Sigmoid colon (tissue), 7 donors: ENCODE data around the gene GPANK1. TPM values are rescaled to one million over a fixed set of nuclear protein-coding genes. Genes with fewer than 3 reads are reported as not detected.

ENCODE experiments used
- DNase-seq: peaks from one replicate; pipeline ENCODE4 v3.0.0-alpha.2; 2019
- H3K27ac ChIP-seq, 4 donors: fragments of 200-600 bp; sonication (generic); one replicate each; pipeline ENCODE4 v1.5.1; 2016 to 2019; ENCODE audit warnings: mild to moderate bottlenecking in 1 of 4
- H3K27me3 ChIP-seq, 3 donors: fragments of 200-600 bp; sonication (generic); one replicate each; pipeline ENCODE4 v1.5.1; 2019; ENCODE audit warnings: mild to moderate bottlenecking in 1 of 3
- H3K36me3 ChIP-seq, 4 donors: fragments of 200-600 bp; sonication (generic); one replicate each; pipeline ENCODE4 v1.5.1; 2016 to 2019
- H3K4me1 ChIP-seq, 4 donors: fragments of 200-600 bp; sonication (generic); one replicate each; pipeline ENCODE4 v1.5.1; 2017 to 2019
- H3K4me3 ChIP-seq, 4 donors: fragments of 200-600 bp; sonication (generic); one replicate each; pipeline ENCODE4 v1.5.1; 2017 to 2019; ENCODE audit warnings: mild to moderate bottlenecking in 2 of 4, moderate library complexity in 1 of 4
- H3K9me3 ChIP-seq, 4 donors: fragments of 200-600 bp in 3 of 4; sonication (generic) in 3 of 4; one replicate each; pipeline versions ENCODE4 v1.5.1 to v1.6.1; 2013 to 2019
- EP300 ChIP-seq, 4 donors: sonication (generic); formaldehyde crosslinking; IDR thresholded peaks; one replicate each; pipeline ENCODE4 v1.6.1; 2017; ENCODE audit warnings: antibody characterized with exemption in 4 of 4
- POLR2A ChIP-seq, 2 donors: fragments of 450-650 bp; IDR thresholded peaks; one replicate each; pipeline ENCODE4 v1.6.1; 2016; ENCODE audit warnings: antibody characterized with exemption in 2 of 2, mild to moderate bottlenecking in 2 of 2, moderate library complexity in 2 of 2
- POLR2AphosphoS5 ChIP-seq, 4 donors: sonication (generic); formaldehyde crosslinking; IDR thresholded peaks; one replicate each; pipeline ENCODE4 v1.6.1; 2017; ENCODE audit warnings: antibody characterized with exemption in 4 of 4
- WGBS, 2 donors: extraction: QIAGEN DNeasy Blood & Tissue Kit; methylation state at CpG; one replicate each; pipeline ENCODE4 v1.1.7; 2013; 5-methylcytosine and 5-hydroxymethylcytosine counted together
- intact Hi-C: fragments of 100-400 bp; cut with DNase I; formaldehyde crosslinking; loops from one replicate; pipeline ENCODE4 v1.15.1; 2023
- polyA plus RNA-seq, 3 donors: library from polyadenylated mRNA; stranded (reverse); fragments of 200-250 nt; gene quantifications; one replicate each; pipeline ENCODE4 v1.2.3, GENCODE V29; 2013
- total RNA-seq, 4 donors: library from RNA; depleted of rRNA; stranded (reverse); fragments of >200 nt; gene quantifications; one replicate each; pipeline ENCODE4 v1.1.0, GENCODE V29; 2016
- TF ChIP-seq, protein P1 (sequence below), 4 experiments: fragments of 450-650 bp in 3 of 4; fragments of 200-600 bp in 1 of 4; IDR thresholded peaks; one replicate each; pipeline ENCODE4 v1.5.1; 2016 to 2019; ENCODE audit warnings: antibody characterized with exemption in 4 of 4, mild to moderate bottlenecking in 3 of 4, moderate library complexity in 2 of 4
- donor health status: healthy with polysubstance abuse.
- donor health status: Bipolar disorder and iron deficiency.
- donor health status: healthy.

The GPANK1 gene
- total and polyA plus RNA-seq, 7 donors: 15.3 to 29.6 (median 22.8) TPM

DNA sequence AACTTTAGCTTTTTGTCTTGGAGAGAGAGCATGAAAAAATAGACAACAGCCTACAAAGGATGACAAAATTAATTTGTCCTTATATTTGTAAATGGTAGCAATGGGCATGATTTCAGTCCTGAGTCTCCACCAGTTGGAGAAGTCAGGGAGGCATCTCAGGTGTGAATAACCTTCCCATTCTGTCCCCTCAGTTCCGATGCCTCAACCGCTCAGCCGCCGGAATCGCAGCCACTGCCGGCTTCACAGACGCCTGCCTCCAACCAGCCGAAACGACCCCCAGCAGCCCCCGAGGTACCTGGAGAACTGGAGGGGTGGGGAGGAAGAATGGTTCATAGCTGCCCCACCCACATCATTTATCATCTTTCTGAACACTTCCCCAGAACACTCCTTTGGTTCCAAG lies 40.7 kb downstream of the GPANK1 start:
- peaks cover 2 to 24% (median 20%) of the 10 kb centered on the region in 4 donors for H3K4me1 ChIP-seq
- DNase-seq: no peak

DNA sequence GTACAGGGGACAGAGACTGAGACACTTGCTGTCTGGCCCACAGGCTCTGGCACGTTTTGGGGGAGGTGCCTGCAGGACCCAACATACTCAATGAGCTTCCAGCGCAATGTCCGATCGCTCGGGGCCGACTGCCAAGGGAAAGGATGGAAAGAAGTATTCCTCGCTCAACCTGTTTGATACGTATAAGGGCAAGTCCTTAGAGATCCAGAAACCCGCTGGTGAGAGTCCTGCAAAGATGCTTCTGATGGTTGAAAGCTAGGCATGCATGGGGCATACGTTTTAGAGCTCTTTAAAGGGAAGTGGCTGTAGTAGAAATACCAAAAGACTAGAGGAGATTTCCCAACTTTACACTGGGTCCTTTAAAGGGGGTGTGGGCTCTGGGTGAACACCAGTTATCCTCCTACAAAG lies 42.1 kb downstream of the GPANK1 start:
- no peak for DNase-seq
- H3K4me1 ChIP-seq: peaks cover 2 to 24% (median 20%) of the 10 kb centered on the region in 4 donors
- intact Hi-C loops: no loop called here
- WGBS, 2 donors: 67 to 74% methylated on average over 10 of the region's 10 CpGs
- H3K9me3 ChIP-seq: no peaks in the 10 kb centered on the region
- peak overlapping the region; percentile 97 to 98 (median 98) for H3K27ac ChIP-seq
- TF ChIP-seq, protein P1, sequence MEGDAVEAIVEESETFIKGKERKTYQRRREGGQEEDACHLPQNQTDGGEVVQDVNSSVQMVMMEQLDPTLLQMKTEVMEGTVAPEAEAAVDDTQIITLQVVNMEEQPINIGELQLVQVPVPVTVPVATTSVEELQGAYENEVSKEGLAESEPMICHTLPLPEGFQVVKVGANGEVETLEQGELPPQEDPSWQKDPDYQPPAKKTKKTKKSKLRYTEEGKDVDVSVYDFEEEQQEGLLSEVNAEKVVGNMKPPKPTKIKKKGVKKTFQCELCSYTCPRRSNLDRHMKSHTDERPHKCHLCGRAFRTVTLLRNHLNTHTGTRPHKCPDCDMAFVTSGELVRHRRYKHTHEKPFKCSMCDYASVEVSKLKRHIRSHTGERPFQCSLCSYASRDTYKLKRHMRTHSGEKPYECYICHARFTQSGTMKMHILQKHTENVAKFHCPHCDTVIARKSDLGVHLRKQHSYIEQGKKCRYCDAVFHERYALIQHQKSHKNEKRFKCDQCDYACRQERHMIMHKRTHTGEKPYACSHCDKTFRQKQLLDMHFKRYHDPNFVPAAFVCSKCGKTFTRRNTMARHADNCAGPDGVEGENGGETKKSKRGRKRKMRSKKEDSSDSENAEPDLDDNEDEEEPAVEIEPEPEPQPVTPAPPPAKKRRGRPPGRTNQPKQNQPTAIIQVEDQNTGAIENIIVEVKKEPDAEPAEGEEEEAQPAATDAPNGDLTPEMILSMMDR (IDR thresholded peaks at IDR 0.05): no peak
- TF ChIP-seq POLR2A (IDR thresholded peaks at IDR 0.05) (no peak), POLR2AphosphoS5 (IDR thresholded peaks at IDR 0.05) (no peak)
- H3K4me3 ChIP-seq: no peak overlapping the region
- peaks cover 32 to 46% (median 43%) of the 10 kb centered on the region in 4 donors for H3K36me3 ChIP-seq
- H3K27me3 ChIP-seq: no peaks in the 10 kb centered on the region

More for the DNA sequence above, 40.7 kb downstream of the GPANK1 start:
- Histone ChIP-seq H3K9me3 (no peaks in the 10 kb centered on the region), H3K4me3 (no peak overlapping the region), H3K36me3 (peaks cover 43 to 59% (median 57%) of the 10 kb centered on the region in 4 donors), H3K27me3 (no peaks in the 10 kb centered on the region), H3K27ac (no peak overlapping the region)
- TF ChIP-seq POLR2A (IDR thresholded peaks at IDR 0.05): no peak
- TF ChIP-seq EP300 (IDR thresholded peaks at IDR 0.05): no peak
- TF ChIP-seq, protein P1 (IDR thresholded peaks at IDR 0.05): no peak
- no peak for TF ChIP-seq POLR2AphosphoS5 (IDR thresholded peaks at IDR 0.05)
- intact Hi-C loops: no loop called here
- WGBS, 2 donors: 86 to 94% methylated on average over 10 of the region's 10 CpGs

DNA sequence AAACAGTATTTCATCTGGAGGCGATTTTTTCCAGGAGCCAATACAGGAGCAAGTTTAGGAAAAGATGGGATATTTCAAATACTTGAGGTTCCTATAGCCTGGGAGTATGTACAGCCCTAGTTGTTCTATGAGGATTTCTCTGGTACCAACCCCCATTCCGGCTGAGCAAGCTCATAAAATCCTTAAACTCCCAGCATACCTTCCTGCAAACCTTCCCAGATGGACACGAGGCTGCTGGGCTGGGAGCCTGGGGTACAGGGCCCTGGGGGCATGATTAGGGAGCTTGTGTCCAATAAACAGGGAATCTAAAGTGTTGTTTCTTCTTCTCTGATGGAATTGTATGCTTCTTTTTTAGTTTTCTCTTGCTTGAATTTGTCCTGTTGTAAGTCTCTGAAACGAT lies 42.8 kb downstream of the GPANK1 start:
- H3K27ac ChIP-seq: peak overlapping the region; percentile 97 to 98 (median 98)
- TF ChIP-seq EP300 (IDR thresholded peaks at IDR 0.05): no peak
- TF ChIP-seq, protein P1 (IDR thresholded peaks at IDR 0.05): no peak
- TF ChIP-seq POLR2A (IDR thresholded peaks at IDR 0.05): no peak
- peak in 1 of 4 donors; percentile 16 for TF ChIP-seq POLR2AphosphoS5 (IDR thresholded peaks at IDR 0.05)
- H3K36me3 ChIP-seq: peaks cover 25 to 39% (median 36%) of the 10 kb centered on the region in 4 donors
- WGBS, 2 donors: 11 to 38% methylated on average over 4 of the region's 4 CpGs
- intact Hi-C loops: loop anchor here (2.0 kb wide), 1 partner anchor 31 kb away; the partner anchor contains the start of gene BAG6
- H3K4me1 ChIP-seq: peaks cover 2 to 24% (median 20%) of the 10 kb centered on the region in 4 donors
- H3K27me3 ChIP-seq: no peaks in the 10 kb centered on the region
- no peaks in the 10 kb centered on the region for H3K9me3 ChIP-seq
- H3K4me3 ChIP-seq: peak overlapping the region; percentile 72 to 87 (median 82)
- no peak for DNase-seq

DNA sequence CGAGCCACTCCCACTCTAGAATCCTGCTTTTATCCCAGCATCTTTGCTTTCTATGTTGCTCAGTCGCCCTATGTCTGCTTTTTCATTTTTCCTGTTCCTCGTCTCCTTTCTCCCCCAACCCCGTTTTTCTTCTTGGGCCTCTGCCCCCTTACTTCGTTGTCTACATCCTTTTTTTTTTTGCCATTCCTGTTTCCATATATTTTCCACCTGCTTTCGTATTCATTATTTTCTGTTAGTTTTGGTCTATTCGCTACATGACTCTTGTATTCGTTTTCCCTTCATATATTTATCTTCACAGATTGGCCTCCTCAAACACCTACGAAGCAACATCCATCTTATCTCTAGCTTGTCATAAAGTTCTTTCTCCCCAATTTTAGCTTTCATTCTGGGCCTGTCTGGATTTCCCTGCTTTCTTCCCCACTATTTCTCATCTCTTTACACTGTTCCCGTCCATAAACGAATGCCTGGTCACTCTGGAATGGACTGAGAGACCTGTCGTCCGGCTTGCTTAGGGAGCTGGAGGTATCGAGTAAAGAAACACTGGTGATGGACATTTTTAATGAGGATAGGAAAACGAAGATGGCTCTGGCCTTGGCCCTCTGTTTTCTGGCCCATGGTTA lies 43.4 kb downstream of the GPANK1 start:
- intact Hi-C loops: loop anchor here (2.0 kb wide), 1 partner anchor 31 kb away; the partner anchor contains the start of gene BAG6
- peaks cover 23 to 33% (median 31%) of the 10 kb centered on the region in 4 donors for H3K36me3 ChIP-seq
- peaks cover 2 to 24% (median 20%) of the 10 kb centered on the region in 4 donors for H3K4me1 ChIP-seq
- H3K4me3 ChIP-seq: peak overlapping the region; percentile 72 to 87 (median 82)
- peak overlapping the region; percentile 97 to 98 (median 98) for H3K27ac ChIP-seq
- H3K9me3 ChIP-seq: no peaks in the 10 kb centered on the region
- TF ChIP-seq POLR2AphosphoS5 (IDR thresholded peaks at IDR 0.05) (no peak), POLR2A (IDR thresholded peaks at IDR 0.05) (no peak), EP300 (IDR thresholded peaks at IDR 0.05) (no peak)
- TF ChIP-seq, protein P1 (IDR thresholded peaks at IDR 0.05): no peak
- no peak for DNase-seq
- no peaks in the 10 kb centered on the region for H3K27me3 ChIP-seq
- WGBS, 2 donors: 4 to 16% methylated on average over 15 of the region's 15 CpGs
